Measurements from ENCODE around the gene BAZ1A. TPM values are rescaled to one million over a fixed set of nuclear protein-coding genes. Genes with fewer than 3 reads are reported as not detected.

Gene BAZ1A
- total RNA-seq, 1 experiment from 2014 or later, result 136 TPM

- peaks cover 3% of the 10 kb centered on the region for H3K4me1 ChIP-seq (ENCODE audit: low read length)
- no peak overlapping the region for H3K4me3 ChIP-seq (ENCODE audit: low read length)
- peaks cover 41% of the 10 kb centered on the region for H3K79me2 ChIP-seq (ENCODE audit: low read length)
- no peak for DNase-seq
- H3K27me3 ChIP-seq (ENCODE audit: low read length), result no peaks in the 10 kb centered on the region
- no peaks in the 10 kb centered on the region for H3K9me3 ChIP-seq (ENCODE audit: low read length)
- H3K9me2 ChIP-seq (replicated peaks; ENCODE audit: insufficient read depth, low read length), result no peaks in the 10 kb centered on the region
- H3K9ac ChIP-seq (ENCODE audit: low read length), result no peak overlapping the region
- H3K4me2 ChIP-seq (ENCODE audit: low read depth, low read length, poor library complexity, severe bottlenecking), result no peak overlapping the region
- H2AFZ ChIP-seq (ENCODE audit: low read length), result no peak overlapping the region
- peaks cover 74% of the 10 kb centered on the region for H3K36me3 ChIP-seq (ENCODE audit: insufficient read depth, low read length)
- no peak overlapping the region for H3K27ac ChIP-seq (ENCODE audit: low read length)
- H4K20me1 ChIP-seq (ENCODE audit: insufficient read depth, low read depth, low read length), result no peaks in the 10 kb centered on the region
Measured at GRCh38 chr14:34792598-34792997, 82.6 kb downstream of the BAZ1A start.

GRCh38 chr14:34785223-34786006 lies 89.7 kb downstream of the BAZ1A start:
- Histone ChIP-seq H3K9me2 (replicated peaks; ENCODE audit: insufficient read depth, low read length) (no peaks in the 10 kb centered on the region), H3K9ac (ENCODE audit: low read length) (no peak overlapping the region), H4K20me1 (ENCODE audit: insufficient read depth, low read depth, low read length) (peaks cover 4% of the 10 kb centered on the region; the same call in 1 of the 2 replicates), H3K9me3 (ENCODE audit: low read length) (no peaks in the 10 kb centered on the region), H2AFZ (ENCODE audit: low read length) (no peak overlapping the region), H3K36me3 (ENCODE audit: insufficient read depth, low read length) (peaks cover 65% of the 10 kb centered on the region), H3K4me2 (ENCODE audit: low read depth, low read length, poor library complexity, severe bottlenecking) (peak overlapping the region; percentile 46), H3K27ac (ENCODE audit: low read length) (peak overlapping the region; percentile 86), H3K4me1 (ENCODE audit: low read length) (peaks cover 54% of the 10 kb centered on the region), H3K27me3 (ENCODE audit: low read length) (no peaks in the 10 kb centered on the region), H3K4me3 (ENCODE audit: low read length) (no peak overlapping the region), H3K79me2 (ENCODE audit: low read length) (peaks cover 22% of the 10 kb centered on the region)
- peak; percentile 66 for DNase-seq

GRCh38 chr14:34782031-34782430 lies 93.1 kb downstream of the BAZ1A start:
- Histone ChIP-seq H3K4me3 (ENCODE audit: low read length) (no peak overlapping the region), H3K9ac (ENCODE audit: low read length) (no peak overlapping the region), H4K20me1 (ENCODE audit: insufficient read depth, low read depth, low read length) (peaks cover 4% of the 10 kb centered on the region; the same call in 1 of the 2 replicates), H3K79me2 (ENCODE audit: low read length) (peaks cover 8% of the 10 kb centered on the region), H3K4me1 (ENCODE audit: low read length) (peaks cover 48% of the 10 kb centered on the region), H3K36me3 (ENCODE audit: insufficient read depth, low read length) (peaks cover 68% of the 10 kb centered on the region), H2AFZ (ENCODE audit: low read length) (no peak overlapping the region), H3K27me3 (ENCODE audit: low read length) (no peaks in the 10 kb centered on the region), H3K4me2 (ENCODE audit: low read depth, low read length, poor library complexity, severe bottlenecking) (peak overlapping the region; percentile 12), H3K9me2 (replicated peaks; ENCODE audit: insufficient read depth, low read length) (no peaks in the 10 kb centered on the region), H3K27ac (ENCODE audit: low read length) (peak overlapping the region; percentile 46; the same call in 1 of the 2 replicates), H3K9me3 (ENCODE audit: low read length) (no peaks in the 10 kb centered on the region)
- DNase-seq, result no peak

GRCh38 chr14:34781242-34781641 lies 93.9 kb downstream of the BAZ1A start:
- Histone ChIP-seq H4K20me1 (ENCODE audit: insufficient read depth, low read depth, low read length) (peaks cover 4% of the 10 kb centered on the region; the same call in 1 of the 2 replicates), H3K79me2 (ENCODE audit: low read length) (peaks cover 13% of the 10 kb centered on the region), H3K4me3 (ENCODE audit: low read length) (no peak overlapping the region), H3K4me1 (ENCODE audit: low read length) (peaks cover 41% of the 10 kb centered on the region), H3K27ac (ENCODE audit: low read length) (peak overlapping the region; percentile 46), H3K9me2 (replicated peaks; ENCODE audit: insufficient read depth, low read length) (no peaks in the 10 kb centered on the region), H3K27me3 (ENCODE audit: low read length) (no peaks in the 10 kb centered on the region), H3K4me2 (ENCODE audit: low read depth, low read length, poor library complexity, severe bottlenecking) (peak overlapping the region; percentile 12), H3K36me3 (ENCODE audit: insufficient read depth, low read length) (peaks cover 74% of the 10 kb centered on the region), H3K9ac (ENCODE audit: low read length) (no peak overlapping the region), H3K9me3 (ENCODE audit: low read length) (no peaks in the 10 kb centered on the region), H2AFZ (ENCODE audit: low read length) (no peak overlapping the region)
- DNase-seq, result peak; percentile 84

- Histone ChIP-seq H3K4me3 (ENCODE audit: low read length) (no peak overlapping the region), H4K20me1 (ENCODE audit: insufficient read depth, low read depth, low read length) (peaks cover 4% of the 10 kb centered on the region; the same call in 1 of the 2 replicates), H3K9me3 (ENCODE audit: low read length) (no peaks in the 10 kb centered on the region), H3K4me2 (ENCODE audit: low read depth, low read length, poor library complexity, severe bottlenecking) (no peak overlapping the region), H3K4me1 (ENCODE audit: low read length) (peaks cover 35% of the 10 kb centered on the region), H2AFZ (ENCODE audit: low read length) (no peak overlapping the region), H3K9ac (ENCODE audit: low read length) (no peak overlapping the region), H3K79me2 (ENCODE audit: low read length) (peaks cover 15% of the 10 kb centered on the region), H3K36me3 (ENCODE audit: insufficient read depth, low read length) (peaks cover 75% of the 10 kb centered on the region), H3K9me2 (replicated peaks; ENCODE audit: insufficient read depth, low read length) (no peaks in the 10 kb centered on the region), H3K27me3 (ENCODE audit: low read length) (no peaks in the 10 kb centered on the region), H3K27ac (ENCODE audit: low read length) (peak overlapping the region; percentile 46)
- no peak for DNase-seq
Measured at GRCh38 chr14:34780646-34781045, 94.5 kb downstream of the BAZ1A start.

- no peaks in the 10 kb centered on the region for H3K9me3 ChIP-seq (ENCODE audit: low read length)
- no peaks in the 10 kb centered on the region for H3K9me2 ChIP-seq (replicated peaks; ENCODE audit: insufficient read depth, low read length)
- H3K4me2 ChIP-seq (ENCODE audit: low read depth, low read length, poor library complexity, severe bottlenecking), result no peak overlapping the region
- DNase-seq, result no peak
- H3K4me3 ChIP-seq (ENCODE audit: low read length), result no peak overlapping the region
- no peaks in the 10 kb centered on the region for H3K27me3 ChIP-seq (ENCODE audit: low read length)
- no peak overlapping the region for H3K27ac ChIP-seq (ENCODE audit: low read length)
- H4K20me1 ChIP-seq (ENCODE audit: insufficient read depth, low read depth, low read length), result peaks cover 4% of the 10 kb centered on the region; the same call in 1 of the 2 replicates
- H3K4me1 ChIP-seq (ENCODE audit: low read length), result peaks cover 27% of the 10 kb centered on the region
- no peak overlapping the region for H2AFZ ChIP-seq (ENCODE audit: low read length)
- H3K79me2 ChIP-seq (ENCODE audit: low read length), result peaks cover 24% of the 10 kb centered on the region
- peaks cover 84% of the 10 kb centered on the region for H3K36me3 ChIP-seq (ENCODE audit: insufficient read depth, low read length)
- no peak overlapping the region for H3K9ac ChIP-seq (ENCODE audit: low read length)
Measured at GRCh38 chr14:34778744-34779143, 96.4 kb downstream of the BAZ1A start.

- Histone ChIP-seq H2AFZ (ENCODE audit: low read length) (no peak overlapping the region), H3K27me3 (ENCODE audit: low read length) (no peaks in the 10 kb centered on the region), H3K9ac (ENCODE audit: low read length) (no peak overlapping the region), H3K79me2 (ENCODE audit: low read length) (peaks cover 20% of the 10 kb centered on the region), H3K4me1 (ENCODE audit: low read length) (peaks cover 9% of the 10 kb centered on the region), H4K20me1 (ENCODE audit: insufficient read depth, low read depth, low read length) (peaks cover under 1% of the 10 kb centered on the region; the same call in 1 of the 2 replicates), H3K4me3 (ENCODE audit: low read length) (no peak overlapping the region), H3K9me3 (ENCODE audit: low read length) (no peaks in the 10 kb centered on the region), H3K9me2 (replicated peaks; ENCODE audit: insufficient read depth, low read length) (no peaks in the 10 kb centered on the region), H3K27ac (ENCODE audit: low read length) (no peak overlapping the region), H3K4me2 (ENCODE audit: low read depth, low read length, poor library complexity, severe bottlenecking) (no peak overlapping the region), H3K36me3 (ENCODE audit: insufficient read depth, low read length) (peaks cover 77% of the 10 kb centered on the region)
- no peak for DNase-seq
Measured at GRCh38 chr14:34776611-34777010, 98.5 kb downstream of the BAZ1A start.

GRCh38 chr14:34775922-34776321 lies 99.2 kb downstream of the BAZ1A start:
- peaks cover 72% of the 10 kb centered on the region for H3K36me3 ChIP-seq (ENCODE audit: insufficient read depth, low read length)

More at GRCh38 chr14:34775922-34776321, 99.2 kb downstream of the BAZ1A start:
- no peaks in the 10 kb centered on the region for H4K20me1 ChIP-seq (ENCODE audit: insufficient read depth, low read depth, low read length)
- H2AFZ ChIP-seq (ENCODE audit: low read length), result no peak overlapping the region
- H3K9me2 ChIP-seq (replicated peaks; ENCODE audit: insufficient read depth, low read length), result no peaks in the 10 kb centered on the region
- H3K4me3 ChIP-seq (ENCODE audit: low read length), result no peak overlapping the region
- DNase-seq, result no peak
- H3K4me1 ChIP-seq (ENCODE audit: low read length), result peaks cover 2% of the 10 kb centered on the region; the same call in 1 of the 2 replicates
- no peak overlapping the region for H3K9ac ChIP-seq (ENCODE audit: low read length)
- peaks cover 24% of the 10 kb centered on the region for H3K79me2 ChIP-seq (ENCODE audit: low read length)
- H3K27me3 ChIP-seq (ENCODE audit: low read length), result no peaks in the 10 kb centered on the region
- no peaks in the 10 kb centered on the region for H3K9me3 ChIP-seq (ENCODE audit: low read length)
- H3K27ac ChIP-seq (ENCODE audit: low read length), result no peak overlapping the region
- H3K4me2 ChIP-seq (ENCODE audit: low read depth, low read length, poor library complexity, severe bottlenecking), result no peak overlapping the region

All from Karpas-422 (cell line).